Type B pancreatic cell (in vitro differentiated cells): ENCODE data around the gene ZKSCAN4. TPM values are rescaled to one million over a fixed set of nuclear protein-coding genes. Genes with fewer than 3 reads are reported as not detected.
A peak's percentile ranks its signal among the peaks of the same experiment; 100 is the strongest.

ENCODE experiments used
- DNase-seq: peaks from one replicate; pipeline ENCODE4 v3.0.0; 2021; ENCODE audit warnings: mixed read lengths; ENCODE audit not compliant: unreplicated experiment; ENCODE audit errors: extremely low spot score
- H3K27ac Mint-ChIP-seq: 2 replicates; pipeline ENCODE4 v1.8.0; 2021; ENCODE audit warnings: mild to moderate bottlenecking, mixed read lengths
- H3K27me3 Mint-ChIP-seq: 2 replicates; pipeline ENCODE4 v1.8.0; 2021; ENCODE audit warnings: mixed read lengths
- H3K36me3 Mint-ChIP-seq: 2 replicates; pipeline ENCODE4 v1.8.0; 2021; ENCODE audit warnings: mixed read lengths
- H3K4me1 Mint-ChIP-seq: one replicate; pipeline ENCODE4 v1.8.0; 2021; ENCODE audit warnings: mixed read lengths; ENCODE audit not compliant: unreplicated experiment
- H3K4me3 Mint-ChIP-seq: 2 replicates; pipeline ENCODE4 v1.8.0; 2021; ENCODE audit warnings: mild to moderate bottlenecking, mixed read lengths
- H3K9me3 Mint-ChIP-seq: 2 replicates; pipeline ENCODE4 v1.8.0; 2021; ENCODE audit warnings: mixed read lengths
- CTCF ChIP-seq: fragments of 200-600 bp; sonication (generic); conservative IDR thresholded peaks from 2 replicates; pipeline ENCODE4 v1.5.0; 2021; ENCODE audit warnings: antibody characterized with exemption, mild to moderate bottlenecking
- long read RNA-seq: library from polyadenylated mRNA; unstranded; transcript quantifications from one replicate; pipeline ENCODE4 v2.0.0, GENCODE V29; 2020
- total RNA-seq: library from RNA; stranded (reverse); gene quantifications from 2 replicates; pipeline ENCODE4 v1.2.1, GENCODE V29; 2021; ENCODE audit warnings: low replicate concordance

ZKSCAN4 gene
- total RNA-seq: 7.8 TPM in 2 replicates
- long read RNA-seq, transcript ZKSCAN4-201 (5 exons, 2,375 nt): major isoform, 33 of 41 reads
- long read RNA-seq, partial matches to known transcripts: 0 of 41 reads
- long read RNA-seq, other reads (novel, unspliced or antisense): 8 of 41 reads

DNA sequence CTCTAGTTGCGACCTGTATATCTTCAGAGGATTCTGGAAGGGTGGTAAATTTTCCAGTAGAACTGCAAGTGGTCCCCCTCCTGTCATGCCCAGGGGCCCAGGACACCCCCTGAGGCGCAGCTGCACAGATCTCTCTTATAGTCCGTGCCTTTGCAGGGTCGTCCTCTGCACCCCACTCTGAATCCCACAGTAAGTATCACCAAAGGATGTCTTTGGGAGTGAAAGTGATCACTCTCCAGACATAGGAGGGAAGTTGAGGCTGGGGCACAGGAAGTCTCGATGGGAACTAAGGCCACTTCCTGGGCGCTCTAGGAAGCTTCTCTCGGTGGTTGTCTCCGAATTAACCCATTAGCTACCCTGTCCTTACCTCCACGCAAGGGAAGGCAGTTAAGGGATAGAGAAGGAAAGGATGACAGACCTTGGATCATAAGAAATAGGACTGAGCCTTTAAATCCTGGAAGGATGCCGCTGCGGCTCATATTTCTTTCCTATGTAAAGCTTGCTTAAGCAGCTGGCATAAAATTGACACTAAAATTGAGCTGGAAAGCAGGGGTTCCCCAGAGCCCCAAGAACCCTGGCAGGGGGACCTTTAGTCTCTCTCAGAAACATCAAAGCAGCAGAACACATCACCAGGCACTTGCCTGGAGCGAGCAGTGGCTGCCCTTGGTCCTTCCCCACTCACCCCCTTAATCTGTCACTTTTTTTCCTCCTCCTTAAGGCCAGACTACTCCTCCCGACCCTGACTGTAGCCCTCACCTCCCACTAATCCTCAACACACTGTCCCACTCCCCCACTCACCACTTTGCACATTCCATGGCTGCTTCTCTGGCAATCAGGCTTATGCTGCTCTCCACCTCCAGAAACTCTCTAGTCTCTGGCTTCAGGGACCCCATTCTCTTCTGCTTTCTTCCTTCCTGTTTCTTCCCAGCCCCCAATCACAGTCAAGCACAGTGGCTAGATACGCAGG lies at the start of gene ZKSCAN4:
Gene ZKSCAN4 (minus strand): TSS at position 261 of the 967 bp plus-strand sequence. CDS start 289 bp downstream, outside the sequence.
- Mint-ChIP-seq H3K9me3 (no peaks in the 10 kb centered on the region), H3K36me3 (peaks cover 3% of the 10 kb centered on the region), H3K4me1 (peaks cover 14% of the 10 kb centered on the region), H3K27me3 (no peaks in the 10 kb centered on the region), H3K27ac (peak within 1 kb of the TSS; percentile 74), H3K4me3 (peak within 1 kb of the TSS; percentile 99)
- no peak for TF ChIP-seq CTCF
- DNase-seq: peak; percentile 72

- no peak for DNase-seq
- H3K27ac Mint-ChIP-seq: no peak overlapping the region
- peaks cover 35% of the 10 kb centered on the region for H3K36me3 Mint-ChIP-seq
- H3K27me3 Mint-ChIP-seq: no peaks in the 10 kb centered on the region
- H3K4me1 Mint-ChIP-seq: no peaks in the 10 kb centered on the region
- H3K9me3 Mint-ChIP-seq: peaks cover 3% of the 10 kb centered on the region
- no peak for TF ChIP-seq CTCF
- H3K4me3 Mint-ChIP-seq: no peak overlapping the region
These were observed 44.5 kb upstream of the ZKSCAN4 start for GRCh38 chr6:28296520-28297060.

DNA sequence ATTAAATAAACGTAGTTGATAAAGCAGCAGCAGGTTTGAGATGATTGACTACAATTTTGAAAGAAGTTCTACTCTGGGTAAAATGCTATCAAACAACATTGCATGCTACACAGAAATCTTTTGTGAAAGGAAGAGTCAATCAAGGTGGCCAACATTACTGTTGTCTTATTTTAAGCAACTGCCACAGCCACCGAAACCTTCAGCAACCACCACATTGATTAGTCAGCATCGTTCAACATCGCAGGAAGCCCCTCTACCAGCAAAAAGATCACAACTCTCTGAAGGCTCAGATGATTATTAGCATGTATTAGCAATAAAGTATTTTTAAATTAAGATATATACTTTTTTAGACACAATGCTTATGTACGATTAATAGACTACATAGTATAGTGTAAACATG lies 43.3 kb upstream of the ZKSCAN4 start:
- no peak for TF ChIP-seq CTCF
- no peak for DNase-seq
- H3K36me3 Mint-ChIP-seq: peaks cover 35% of the 10 kb centered on the region

GRCh38 chr6:28291573-28291972 lies 39.5 kb upstream of the ZKSCAN4 start:
- Mint-ChIP-seq H3K36me3 (peaks cover 44% of the 10 kb centered on the region), H3K4me1 (no peaks in the 10 kb centered on the region), H3K27ac (no peak overlapping the region), H3K9me3 (peaks cover 4% of the 10 kb centered on the region), H3K27me3 (no peaks in the 10 kb centered on the region), H3K4me3 (no peak overlapping the region)
- DNase-seq: no peak
- TF ChIP-seq CTCF: no peak

More for the DNA sequence above, 43.3 kb upstream of the ZKSCAN4 start:
- Mint-ChIP-seq H3K9me3 (peaks cover 4% of the 10 kb centered on the region), H3K27ac (no peak overlapping the region), H3K4me3 (no peak overlapping the region), H3K4me1 (no peaks in the 10 kb centered on the region), H3K27me3 (no peaks in the 10 kb centered on the region)

DNA sequence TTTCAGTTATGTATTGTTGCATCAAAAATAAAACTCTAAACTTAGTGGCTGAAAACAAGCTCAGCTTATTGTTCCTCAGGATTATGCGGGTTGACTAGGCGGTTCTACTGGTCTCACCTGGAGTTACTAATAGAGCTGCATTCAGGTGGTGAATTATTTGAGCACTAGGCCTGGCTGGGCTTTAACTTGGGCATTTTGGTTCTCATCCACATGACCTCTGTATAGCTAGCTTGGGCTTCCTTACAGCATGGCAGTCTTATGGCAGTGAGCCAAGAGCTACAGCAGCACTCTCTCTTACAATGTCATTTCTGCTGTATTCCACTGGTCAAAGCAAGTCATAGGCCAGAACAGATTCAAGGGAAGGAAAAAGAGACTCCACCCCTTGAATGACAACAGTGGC lies 30.9 kb upstream of the ZKSCAN4 start:
- no peaks in the 10 kb centered on the region for H3K27me3 Mint-ChIP-seq
- H3K27ac Mint-ChIP-seq: no peak overlapping the region
- H3K4me1 Mint-ChIP-seq: peaks cover 8% of the 10 kb centered on the region
- H3K9me3 Mint-ChIP-seq: no peaks in the 10 kb centered on the region
- H3K36me3 Mint-ChIP-seq: peaks cover 21% of the 10 kb centered on the region
- TF ChIP-seq CTCF: no peak
- DNase-seq: no peak
- H3K4me3 Mint-ChIP-seq: peak overlapping the region; percentile 96
